SIG-M5 treated with dmso at 0.1 percent for 504 hours (cell line): ENCODE results near the gene PKD1L1.

Experiments
- DNase-seq: peaks from one replicate; lab custom pipeline; 2025; ENCODE audit not compliant: unreplicated experiment; lab: John Stamatoyannopoulos, UW

The PKD1L1 gene

DNA sequence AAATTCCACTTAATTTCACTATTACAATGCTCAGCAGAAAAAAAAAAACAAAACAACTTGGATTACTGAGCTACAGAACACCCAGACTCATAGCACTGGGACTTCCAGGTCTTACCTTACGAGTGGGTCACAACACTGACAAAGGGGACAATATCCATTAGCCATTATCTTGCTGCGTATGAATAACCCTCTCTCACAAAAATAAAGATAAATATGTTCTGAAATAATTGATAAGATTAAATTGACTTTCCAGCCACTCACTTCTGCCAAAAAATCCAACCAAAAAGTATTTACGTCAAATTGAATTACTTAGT is 128.7 kb downstream of the PKD1L1 start:
- DNase-seq, result no peak

GRCh38 chr7:47818796-47819606 is 129.3 kb downstream of the PKD1L1 start:
- DNase-seq, result peak; percentile 50

DNA sequence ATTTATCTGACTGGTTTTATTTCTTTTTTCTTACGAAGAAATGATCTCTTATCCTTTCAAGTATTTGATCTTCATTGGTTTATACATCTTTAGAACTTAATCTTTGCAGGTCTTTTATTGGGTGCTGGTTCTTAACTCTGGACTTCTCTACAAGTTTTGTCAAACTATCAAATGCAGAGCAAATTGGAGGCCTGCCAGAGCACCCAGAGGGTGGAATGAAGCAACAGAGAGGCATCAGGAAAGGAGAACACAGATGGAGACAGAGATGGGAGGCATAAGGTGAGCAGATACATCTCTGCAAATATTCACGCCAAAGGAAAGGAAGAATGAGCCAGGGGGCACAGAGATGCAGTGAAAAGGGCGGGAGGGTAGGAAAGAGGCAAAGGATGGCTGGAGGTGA is 130.3 kb downstream of the PKD1L1 start:
- no peak for DNase-seq

DNA sequence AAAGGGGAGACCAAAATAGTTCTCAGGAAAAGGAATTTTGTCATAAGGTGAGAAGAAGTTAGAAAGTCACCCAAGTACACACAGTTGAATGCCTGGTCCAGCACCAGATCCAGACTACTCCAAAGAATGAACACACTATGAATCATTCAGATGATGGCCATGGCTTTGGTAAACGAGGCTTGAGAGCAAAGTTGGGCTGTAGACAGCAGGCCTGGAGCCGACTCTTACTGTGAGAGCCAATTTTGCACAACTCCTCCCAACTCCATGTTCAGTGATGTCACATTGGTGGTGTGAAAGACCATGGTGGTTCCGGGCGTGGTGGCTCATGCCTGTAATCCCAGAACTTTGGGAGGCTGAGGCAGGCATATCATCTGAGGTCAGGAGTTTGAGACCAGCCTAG is 131.6 kb downstream of the PKD1L1 start:
- DNase-seq, result no peak

DNA sequence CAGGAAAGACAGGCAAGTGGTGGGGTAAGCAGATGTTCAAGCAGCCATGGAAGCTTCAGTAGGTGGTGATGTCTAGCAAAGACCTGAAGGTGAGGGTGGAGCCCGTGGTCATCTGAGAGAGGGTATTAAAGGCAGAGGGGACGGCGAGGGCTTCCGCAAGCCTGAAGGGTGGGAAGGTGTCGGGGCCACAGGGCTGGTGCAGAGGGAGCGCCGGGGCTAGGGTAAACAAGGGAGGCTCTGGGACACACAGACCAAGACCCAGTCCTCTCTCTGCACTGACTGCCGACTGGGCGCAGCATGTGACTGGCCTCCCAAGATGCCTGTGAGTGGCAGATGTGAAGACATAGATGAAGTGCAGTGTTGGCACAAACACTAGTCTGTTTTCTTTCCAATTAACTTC is 132.4 kb downstream of the PKD1L1 start:
- no peak for DNase-seq

GRCh38 chr7:47814905-47815613 is 133.2 kb downstream of the PKD1L1 start:
- DNase-seq, result no peak

DNA sequence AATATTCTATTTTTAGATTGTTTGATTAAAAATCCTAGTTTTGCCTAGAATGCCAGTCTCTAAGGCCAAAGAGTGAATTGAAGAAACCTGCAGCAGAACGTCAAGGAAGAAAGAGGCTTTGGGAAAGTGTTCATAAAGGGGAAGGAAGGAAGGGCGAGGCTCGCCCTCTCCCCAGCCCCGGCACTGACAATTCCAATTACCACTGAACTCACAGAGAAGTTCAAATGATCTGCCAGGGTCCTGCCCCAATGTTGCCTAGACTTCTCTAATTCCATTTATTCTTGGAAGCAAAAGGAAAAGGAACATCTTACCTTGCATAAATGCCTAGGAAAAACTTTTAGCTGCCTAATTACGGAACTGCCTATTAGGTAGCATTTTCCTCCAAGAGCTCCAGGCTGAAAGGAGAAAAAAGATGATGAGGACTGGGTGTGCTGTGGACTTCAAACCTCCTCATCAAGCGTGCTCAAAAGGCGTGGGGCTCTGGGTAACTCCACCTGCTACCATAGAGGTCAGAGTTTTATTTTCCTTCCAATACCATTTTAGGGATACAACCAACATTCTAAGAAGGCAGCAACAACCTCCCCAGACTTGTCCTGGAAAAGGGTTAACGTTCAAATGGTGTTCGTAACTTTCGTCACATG is 134.5 kb downstream of the PKD1L1 start:
- DNase-seq, result no peak

- no peak for DNase-seq
Observed at GRCh38 chr7:47812429-47813136, 135.7 kb downstream of the PKD1L1 start.

DNA sequence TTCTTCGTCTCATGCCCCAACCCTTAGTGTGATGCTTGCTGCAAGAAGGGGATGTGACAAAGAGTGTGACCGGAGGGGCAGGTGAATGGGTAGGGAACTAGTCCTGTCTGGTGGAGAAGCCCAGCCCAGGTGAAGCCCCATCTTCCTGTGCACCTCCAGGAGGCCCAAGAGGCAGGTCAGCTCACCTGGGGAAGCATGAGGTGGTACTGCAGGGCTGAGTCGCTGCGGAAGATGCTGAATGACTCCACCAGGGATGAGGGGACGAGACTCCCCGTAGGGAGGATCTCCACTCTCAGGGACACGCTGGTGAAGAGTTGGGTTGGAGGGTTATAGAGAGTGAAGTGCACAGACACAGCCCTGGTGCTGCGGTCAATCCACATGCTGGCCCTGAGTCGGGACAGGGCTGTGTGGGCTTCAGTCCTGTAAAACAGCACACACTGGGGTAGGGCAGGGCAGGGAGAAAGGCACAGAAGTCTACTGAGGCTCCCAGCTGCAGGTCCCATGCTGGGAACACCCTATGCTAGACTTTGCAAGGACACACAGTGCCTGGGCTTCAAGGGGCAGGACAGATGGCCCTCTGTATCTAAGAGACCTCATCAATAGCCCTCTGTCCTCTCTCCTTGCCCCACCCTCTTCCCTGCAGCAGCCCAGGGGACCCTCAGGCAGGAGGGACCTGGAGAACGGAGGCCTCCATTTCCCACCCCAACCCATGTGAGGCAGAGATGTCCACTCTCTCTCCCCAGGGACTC is 136.5 kb downstream of the PKD1L1 start:
- DNase-seq, result no peak

DNA sequence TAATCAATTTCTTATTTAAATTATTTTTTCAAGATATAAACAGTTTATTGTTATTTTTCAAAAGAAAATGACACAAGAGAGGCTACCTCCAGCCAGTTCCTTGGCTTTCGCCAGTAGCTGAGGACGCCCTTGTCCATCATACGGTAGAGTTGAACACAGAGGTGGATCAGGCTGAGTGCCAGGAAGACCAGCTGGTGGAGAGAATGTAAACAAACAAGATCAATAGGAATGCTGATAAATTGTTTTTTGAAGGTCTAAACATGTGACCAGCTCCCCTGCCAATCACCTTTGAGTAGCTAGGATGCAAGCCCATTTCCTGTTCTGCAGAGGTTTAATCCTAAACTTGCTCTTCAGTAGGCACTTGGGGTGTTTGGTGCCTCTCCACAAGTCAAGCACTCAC is 138.9 kb downstream of the PKD1L1 start:
- no peak for DNase-seq

GRCh38 chr7:47808321-47808720 is 139.9 kb downstream of the PKD1L1 start:
- no peak for DNase-seq

DNA sequence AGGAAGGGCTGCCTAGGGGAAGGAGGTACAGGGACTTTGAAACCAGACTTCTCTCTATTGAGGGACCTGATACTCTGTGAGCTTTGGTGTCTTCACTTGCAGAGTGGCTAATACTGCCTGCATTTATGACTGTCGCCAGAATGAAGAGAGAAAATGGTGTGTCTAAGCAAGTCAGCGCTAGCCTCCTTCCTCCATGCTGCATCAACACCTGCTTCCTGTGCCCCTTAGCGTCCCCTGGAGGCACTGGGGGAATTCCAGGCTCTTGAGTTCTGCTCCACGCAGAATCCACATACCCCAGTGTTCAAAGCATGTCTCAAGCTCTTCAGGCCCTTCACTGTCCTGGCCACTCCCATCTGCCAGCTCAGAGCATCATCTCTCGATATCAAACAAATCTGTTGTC is 140.5 kb downstream of the PKD1L1 start:
- no peak for DNase-seq

DNA sequence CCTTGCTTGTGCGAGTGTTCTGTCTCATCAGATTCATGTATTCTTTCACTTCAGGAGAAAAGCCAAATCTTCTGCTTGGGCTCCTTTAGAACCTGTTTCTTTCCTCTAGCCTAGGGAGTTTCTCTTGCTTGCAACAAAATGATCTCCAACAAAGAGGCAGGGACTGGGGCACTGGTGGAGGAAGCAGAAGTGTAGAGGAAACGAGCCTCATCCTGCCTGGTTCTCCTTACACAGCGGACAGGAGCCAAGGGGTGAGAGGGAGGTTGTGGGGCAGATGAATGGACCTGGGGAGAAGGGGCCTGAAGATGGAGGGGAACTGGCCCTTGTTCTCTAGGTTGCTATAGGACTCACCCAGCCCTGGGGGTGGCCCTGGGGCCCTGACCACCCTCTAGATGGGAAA is 141.1 kb downstream of the PKD1L1 start:
- peak; percentile 8 for DNase-seq

GRCh38 chr7:47806701-47807103 is 141.6 kb downstream of the PKD1L1 start:
- peak; percentile 49 for DNase-seq

- DNase-seq, result no peak
Observed at GRCh38 chr7:47804767-47805545, 143.3 kb downstream of the PKD1L1 start.

- DNase-seq, result no peak
Observed at GRCh38 chr7:47803846-47804245, 144.4 kb downstream of the PKD1L1 start.

DNA sequence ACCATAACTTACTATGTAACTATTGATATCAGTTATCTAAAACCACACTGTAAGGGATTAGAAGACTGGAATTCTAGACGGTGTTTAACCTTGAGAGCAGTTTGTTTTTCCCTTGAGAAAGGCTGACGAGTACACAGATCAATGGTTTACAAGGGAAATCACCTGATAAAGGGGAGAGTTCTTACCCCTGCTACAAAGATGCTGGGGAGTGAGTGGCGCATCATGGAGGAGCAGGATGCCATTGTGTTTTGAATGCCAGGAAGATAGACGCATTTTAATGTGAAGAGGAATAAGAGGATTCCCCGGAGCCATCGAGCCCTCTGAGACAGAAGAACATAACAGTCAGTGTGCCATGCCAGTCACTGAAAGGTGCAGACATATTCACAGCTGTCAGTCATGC is 145.2 kb downstream of the PKD1L1 start:
- no peak for DNase-seq

DNA sequence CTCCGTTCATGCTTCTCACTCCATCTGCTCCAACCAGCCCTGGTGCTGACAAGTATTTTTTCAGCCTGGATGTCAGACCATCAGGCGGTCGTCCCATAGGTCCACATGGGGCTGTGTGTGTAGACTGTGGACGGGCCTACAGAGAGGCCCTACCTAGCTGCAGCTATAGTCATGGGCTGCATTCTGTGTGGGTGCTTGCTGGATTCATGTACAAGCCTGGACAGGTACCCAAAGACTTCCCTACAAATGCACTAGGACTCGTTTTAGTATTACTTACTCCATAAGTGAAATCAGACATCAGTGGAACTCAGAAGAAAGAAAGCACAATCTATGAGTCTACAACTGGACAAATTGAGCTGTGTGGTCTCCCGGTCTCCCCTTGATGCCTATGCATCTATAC is 146.8 kb downstream of the PKD1L1 start:
- DNase-seq, result no peak

DNA sequence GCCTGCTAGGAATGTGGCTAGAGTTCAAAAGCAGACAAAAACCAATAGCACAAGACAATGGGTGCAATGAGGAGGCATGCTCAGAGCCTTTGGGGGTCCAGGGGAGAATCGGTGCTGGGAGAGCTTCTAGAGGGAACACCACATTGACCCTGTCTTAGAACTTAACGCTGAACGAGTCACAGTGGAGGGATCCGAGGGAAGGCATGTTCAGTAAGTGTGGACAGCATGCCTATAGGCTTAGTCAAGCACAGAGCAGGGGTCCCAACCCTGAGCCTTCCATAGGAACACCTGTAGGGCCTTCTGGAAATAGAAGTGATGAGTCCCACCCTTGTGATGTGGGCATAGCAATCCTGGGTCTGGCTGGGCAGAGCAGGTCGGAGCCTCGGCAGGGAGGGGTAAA is 148.7 kb downstream of the PKD1L1 start:
- no peak for DNase-seq

DNA sequence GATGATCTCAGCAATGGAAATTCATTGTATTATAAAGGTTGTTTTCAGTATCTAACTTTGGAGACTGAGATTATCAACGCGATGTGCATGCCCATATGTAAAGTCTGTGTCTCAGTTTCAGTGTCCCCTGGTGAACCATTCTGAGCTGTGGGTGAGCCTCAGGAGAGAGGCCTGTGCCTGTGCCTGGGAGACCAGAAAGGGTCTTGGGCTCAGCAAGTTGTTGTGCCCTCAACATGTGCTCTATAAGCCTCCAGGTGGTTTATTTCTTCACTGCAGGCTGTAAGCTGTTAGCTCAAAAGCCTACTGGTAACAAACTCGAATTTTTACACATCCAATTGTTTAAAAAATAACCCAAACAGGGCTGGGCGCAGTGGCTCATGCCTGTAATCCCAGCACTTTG is 151.9 kb downstream of the PKD1L1 start:
- no peak for DNase-seq
